GM12801 (cell line): Measurements from ENCODE around the gene DLGAP1.

ENCODE experiments used
- CTCF ChIP-seq: IDR thresholded peaks from one replicate; pipeline ENCODE4 v1.5.1; 2011; ENCODE audit warnings: control low read depth; ENCODE audit not compliant: insufficient read length; ENCODE audit errors: extremely low read depth

The DLGAP1 gene

GRCh38 chr18:3605954-3606443 is 849.1 kb downstream of the DLGAP1 start:
- no peak for TF ChIP-seq CTCF

- TF ChIP-seq CTCF, result no peak
Measured at GRCh38 chr18:3605486-3605952, 849.6 kb downstream of the DLGAP1 start.

GRCh38 chr18:3604498-3605408 is 850.4 kb downstream of the DLGAP1 start:
- TF ChIP-seq CTCF, result no peak

- no peak for TF ChIP-seq CTCF
Measured at GRCh38 chr18:3604235-3604497, 850.9 kb downstream of the DLGAP1 start.

- TF ChIP-seq CTCF, result no peak
Measured at GRCh38 chr18:3603421-3604234, 851.5 kb downstream of the DLGAP1 start.

GRCh38 chr18:3599861-3600260 is 855.2 kb downstream of the DLGAP1 start:
- TF ChIP-seq CTCF, result no peak

GRCh38 chr18:3599195-3599594 is 855.9 kb downstream of the DLGAP1 start:
- no peak for TF ChIP-seq CTCF
